Pulmonary artery endothelial cell (primary cell): Measurements from ENCODE around the gene APCDD1L. TPM values are rescaled to one million over a fixed set of nuclear protein-coding genes. Genes with fewer than 3 reads are reported as not detected.
"Not testable (repeated sequence)": the region's sequence is repeated elsewhere in the genome, so short reads cannot be mapped to it uniquely, and the experiment has no call there.

ENCODE experiments used
- DNase-seq: peaks from one replicate; pipeline ENCODE4 v3.0.0-alpha.2; 2011; ENCODE audit warnings: low read depth, low spot score
- total RNA-seq: library from RNA; depleted of rRNA; stranded (reverse); fragments of >200 nt; gene quantifications from 2 replicates; pipeline ENCODE4 v1.2.3, GENCODE V29; 2014

Gene APCDD1L
- total RNA-seq, 1 donor from 2014 or later: 0.26 TPM

DNA sequence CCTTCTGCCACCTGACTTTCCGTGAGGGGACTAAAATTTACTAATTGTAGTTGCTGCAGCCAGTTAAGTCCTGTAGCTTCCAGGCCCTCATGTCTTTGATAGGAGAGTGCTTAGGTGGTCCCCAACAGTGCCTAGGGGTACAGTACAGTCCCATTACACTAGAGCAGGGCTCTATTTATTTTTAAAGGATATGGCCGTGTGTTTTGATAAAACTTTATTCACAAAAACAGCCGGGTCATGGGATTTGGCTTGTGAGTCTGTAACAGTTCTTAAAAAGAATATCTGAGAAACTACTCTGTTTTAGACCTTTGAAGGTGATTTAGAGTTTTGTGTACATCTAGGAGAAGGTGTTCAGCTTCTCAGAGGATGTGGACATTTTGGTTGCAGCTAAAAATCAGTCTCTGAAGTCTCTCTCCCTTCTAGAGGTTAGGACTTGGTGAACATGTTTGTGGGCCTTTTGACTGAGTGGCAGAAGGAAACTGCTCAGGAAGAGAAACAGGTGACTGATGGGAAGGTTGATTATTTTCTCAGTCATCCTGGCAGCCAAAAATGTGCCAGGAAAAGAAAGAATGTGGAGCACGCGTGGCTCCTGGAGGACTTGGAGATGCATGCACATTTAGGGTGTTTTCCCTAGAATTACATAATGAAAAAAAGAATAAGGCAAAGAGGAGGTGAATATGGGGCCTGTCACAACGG, 68.8 kb downstream of the APCDD1L start:
- DNase-seq: no peak

DNA sequence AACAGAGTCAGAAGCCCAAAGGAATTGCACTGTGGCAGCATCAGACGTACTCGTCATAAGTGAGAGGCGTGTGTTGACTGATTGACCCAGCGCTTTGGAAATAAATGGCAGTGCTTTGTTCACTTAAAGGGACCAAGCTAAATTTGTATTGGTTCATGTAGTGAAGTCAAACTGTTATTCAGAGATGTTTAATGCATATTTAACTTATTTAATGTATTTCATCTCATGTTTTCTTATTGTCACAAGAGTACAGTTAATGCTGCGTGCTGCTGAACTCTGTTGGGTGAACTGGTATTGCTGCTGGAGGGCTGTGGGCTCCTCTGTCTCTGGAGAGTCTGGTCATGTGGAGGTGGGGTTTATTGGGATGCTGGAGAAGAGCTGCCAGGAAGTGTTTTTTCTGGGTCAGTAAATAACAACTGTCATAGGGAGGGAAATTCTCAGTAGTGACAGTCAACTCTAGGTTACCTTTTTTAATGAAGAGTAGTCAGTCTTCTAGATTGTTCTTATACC, 70.4 kb downstream of the APCDD1L start:
- no peak for DNase-seq

DNA sequence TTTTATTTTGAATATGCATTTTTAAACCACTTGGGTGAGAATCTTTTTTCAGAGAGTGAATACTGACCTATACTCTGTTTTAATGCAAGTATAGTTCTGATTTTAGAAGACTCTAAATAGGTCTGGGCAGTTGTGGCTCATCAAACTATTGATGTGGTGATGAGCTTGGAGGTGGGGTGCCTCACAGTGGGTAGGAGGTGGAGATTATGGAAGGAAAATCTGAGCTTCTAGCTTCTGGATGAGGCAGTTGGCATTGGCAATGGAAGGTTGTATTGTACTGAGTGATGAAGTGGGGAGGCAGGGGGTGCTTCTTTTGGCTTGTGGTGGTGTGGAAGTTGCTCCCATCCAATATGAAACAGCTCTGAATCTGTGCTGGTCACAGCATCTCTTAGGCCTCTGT, 73.5 kb downstream of the APCDD1L start:
- no peak for DNase-seq

DNA sequence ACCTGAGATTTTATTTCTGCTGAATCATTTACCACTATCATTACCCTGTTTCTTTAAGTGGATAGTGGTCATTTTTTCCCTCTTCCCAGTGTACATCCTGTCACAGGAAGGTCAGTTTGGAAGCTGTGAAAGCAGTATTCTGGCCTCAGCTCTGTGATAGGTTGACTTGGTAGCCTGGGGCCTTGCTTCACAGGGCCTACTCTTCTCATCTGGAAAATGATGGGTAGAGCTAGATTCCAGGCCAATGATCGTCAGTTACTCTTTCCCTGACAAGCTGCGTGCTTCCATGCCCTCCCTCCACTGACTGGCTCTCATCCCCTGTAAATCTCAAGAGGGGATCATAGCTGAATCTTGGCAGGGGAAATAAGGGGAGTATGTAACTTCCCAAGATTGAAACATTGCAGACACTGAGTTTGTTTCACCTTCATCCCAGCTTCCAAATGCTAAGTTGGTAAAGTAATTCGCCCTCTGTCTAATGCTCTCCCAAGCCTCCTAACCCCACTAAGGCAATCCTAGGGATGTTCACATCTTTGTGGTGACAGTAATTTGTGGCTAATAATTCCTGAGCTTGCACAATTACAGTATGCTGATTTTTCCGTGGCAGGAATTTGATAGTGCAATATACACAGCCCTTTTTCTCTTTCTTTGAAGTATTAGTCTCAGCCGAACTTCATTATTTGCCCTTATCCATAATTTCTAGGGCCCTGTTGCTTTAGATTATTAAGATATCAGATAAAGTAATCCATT, 75.0 kb downstream of the APCDD1L start:
- peak; percentile 27 for DNase-seq

DNA sequence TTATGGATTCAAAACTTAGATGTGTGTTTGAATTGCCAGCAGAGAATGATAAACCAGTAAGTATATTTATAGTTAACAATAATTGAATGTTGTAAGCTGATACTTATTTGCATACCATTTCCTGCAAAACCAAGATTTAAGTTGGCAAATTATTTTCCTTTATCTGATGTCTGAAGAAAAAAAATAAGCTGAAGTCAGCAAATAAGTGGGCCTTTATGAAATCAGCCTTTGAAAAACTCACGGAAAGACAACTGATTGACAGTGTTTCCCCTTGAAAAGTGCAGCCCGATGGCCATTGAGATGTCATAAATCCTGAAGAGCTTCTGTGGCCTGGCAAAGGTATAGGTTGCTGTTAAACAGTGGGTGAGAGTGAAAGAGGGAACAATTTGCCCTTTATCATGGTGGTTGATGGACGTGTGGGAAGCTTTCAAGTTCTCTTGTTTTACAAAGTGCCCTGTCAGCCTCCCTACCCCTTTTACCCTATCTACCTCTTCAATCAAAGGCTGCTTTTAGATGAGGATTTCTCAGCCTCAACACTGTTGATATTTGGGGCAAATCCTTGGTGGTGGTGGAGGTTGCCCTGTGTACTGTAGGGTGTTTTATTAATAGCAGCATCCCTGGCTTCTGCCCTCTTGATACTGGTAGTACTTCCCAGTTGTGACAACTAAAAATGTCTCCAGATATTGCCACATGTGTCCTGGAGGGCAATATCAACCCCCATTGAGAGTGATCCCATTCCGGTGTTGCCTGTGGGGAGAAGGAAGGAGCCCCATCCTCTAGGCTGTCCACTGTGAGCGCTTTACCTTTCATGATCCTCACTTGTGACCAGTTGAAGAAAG, 76.0 kb downstream of the APCDD1L start:
- no peak for DNase-seq

DNA sequence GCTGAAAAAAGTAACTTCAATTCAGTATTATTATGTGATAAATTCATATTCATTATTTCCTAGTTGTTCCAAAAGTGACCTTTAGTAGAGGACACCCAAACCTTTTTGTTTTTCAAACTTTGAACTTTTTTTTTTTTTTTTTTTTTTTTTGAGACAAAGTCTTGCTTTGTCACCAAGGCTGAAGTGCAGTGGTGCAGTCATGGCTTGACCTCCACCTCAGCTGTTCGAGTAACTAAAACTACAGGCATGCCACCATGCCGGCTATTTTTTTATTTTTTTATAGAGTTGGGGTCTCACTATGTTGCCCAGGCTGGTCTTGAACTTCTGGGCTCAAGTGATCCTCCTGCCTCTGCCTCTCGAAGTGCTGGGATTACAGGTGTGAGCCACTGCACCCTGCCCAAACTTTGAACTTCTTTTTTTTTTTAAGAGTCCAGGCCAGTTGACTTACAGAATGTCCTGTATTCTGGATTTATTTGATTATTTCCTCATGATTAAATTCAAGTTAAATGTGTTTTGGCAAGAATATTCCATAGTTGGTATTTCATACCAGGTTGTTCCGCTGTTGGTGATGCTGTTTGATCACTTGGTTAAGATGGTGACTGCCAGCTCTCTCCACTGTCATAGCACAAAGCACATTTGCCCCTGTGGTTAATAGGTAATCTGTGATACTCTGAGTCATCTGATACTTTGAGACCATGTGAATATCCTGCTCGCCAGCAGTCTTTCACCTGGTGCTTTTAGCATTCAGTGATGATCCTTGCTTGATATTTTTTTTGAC, 78.1 kb downstream of the APCDD1L start:
- no peak for DNase-seq

DNA sequence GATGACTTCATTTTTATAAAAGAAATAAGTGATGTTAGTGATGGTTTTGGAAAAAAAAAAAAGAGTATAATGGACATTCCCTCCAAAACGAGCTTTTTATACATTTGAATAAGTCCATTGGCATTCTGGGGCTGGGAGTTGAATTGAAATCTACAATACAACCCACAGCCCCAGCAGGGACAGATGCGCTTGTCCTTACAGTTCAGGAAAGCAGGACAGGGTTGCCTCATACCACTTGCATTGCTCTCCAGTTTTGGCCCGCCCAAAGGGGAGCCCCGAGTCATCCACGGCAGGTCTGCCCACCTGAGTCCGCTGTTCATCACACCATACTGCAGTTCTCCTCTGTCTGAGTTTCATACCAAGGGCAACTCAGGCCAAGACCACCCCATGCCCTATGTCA, 80.0 kb downstream of the APCDD1L start:
- DNase-seq: no peak

DNA sequence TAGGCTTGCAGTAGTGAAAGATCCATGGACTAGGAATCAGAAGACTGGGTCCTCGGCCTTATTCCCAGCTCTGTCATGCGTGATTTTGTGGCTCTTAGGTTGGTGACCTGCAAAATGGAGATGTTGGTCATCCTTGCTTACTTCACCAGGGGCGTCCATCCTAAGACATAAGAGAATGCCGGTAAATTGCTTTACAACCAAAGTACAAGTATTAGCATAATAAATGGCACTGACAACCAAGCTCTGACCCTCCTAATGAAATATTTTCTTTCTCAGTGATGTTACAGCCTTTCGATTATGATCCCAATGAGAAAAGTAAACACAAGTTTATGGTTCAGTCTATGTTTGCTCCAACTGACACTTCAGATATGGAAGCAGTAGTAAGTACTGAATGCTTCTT, 80.9 kb downstream of the APCDD1L start:
- no peak for DNase-seq

DNA sequence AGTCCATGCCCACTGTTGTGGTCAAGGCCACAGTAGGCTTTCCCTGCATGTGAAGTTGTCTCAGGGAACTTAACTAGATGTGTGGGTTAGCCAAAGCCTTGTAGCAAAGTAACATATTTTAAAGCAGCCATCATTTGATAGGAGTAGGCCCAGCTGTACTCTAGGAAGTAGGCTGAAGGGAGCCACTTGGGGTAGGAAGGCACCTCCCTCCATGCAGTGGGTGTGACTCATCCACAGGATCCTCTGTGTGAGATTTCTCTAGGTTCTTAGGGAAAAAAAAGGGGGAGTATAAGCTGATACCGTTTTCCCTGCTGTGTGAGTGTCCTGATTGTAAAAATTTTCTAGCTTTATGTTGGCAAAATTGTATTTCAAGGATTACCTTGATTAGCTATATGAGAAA, 81.4 kb downstream of the APCDD1L start:
- no peak for DNase-seq

DNA sequence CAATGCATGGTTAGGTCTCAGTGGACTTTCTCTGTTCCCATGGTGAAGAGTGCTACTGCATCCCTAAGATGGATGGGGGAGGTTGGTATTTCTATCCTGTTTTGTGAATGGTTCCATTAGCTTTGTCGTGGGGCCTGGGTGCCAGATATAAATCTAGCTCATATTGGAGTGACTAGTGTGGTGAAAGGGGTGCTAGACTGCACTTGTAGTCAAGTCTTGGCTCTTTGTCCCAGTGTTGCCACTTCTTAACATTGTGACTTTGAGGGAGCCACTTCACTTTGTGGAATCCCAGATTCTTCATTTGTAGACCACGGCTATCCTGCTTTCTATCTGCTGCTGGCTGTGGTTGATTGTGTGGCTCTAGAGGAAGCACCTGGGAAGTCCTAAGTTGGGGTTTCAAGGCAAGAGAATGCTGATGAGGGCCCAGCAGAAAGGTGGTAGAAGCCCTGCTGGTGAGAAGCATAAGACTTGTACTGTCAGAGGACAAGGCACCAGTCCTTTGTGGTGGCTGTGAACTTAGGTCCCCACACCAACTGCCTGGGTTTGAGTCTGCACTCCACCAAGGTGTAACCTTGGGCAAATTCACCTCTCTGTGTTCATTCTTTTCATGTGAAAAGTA, 82.1 kb downstream of the APCDD1L start:
- DNase-seq: no peak

DNA sequence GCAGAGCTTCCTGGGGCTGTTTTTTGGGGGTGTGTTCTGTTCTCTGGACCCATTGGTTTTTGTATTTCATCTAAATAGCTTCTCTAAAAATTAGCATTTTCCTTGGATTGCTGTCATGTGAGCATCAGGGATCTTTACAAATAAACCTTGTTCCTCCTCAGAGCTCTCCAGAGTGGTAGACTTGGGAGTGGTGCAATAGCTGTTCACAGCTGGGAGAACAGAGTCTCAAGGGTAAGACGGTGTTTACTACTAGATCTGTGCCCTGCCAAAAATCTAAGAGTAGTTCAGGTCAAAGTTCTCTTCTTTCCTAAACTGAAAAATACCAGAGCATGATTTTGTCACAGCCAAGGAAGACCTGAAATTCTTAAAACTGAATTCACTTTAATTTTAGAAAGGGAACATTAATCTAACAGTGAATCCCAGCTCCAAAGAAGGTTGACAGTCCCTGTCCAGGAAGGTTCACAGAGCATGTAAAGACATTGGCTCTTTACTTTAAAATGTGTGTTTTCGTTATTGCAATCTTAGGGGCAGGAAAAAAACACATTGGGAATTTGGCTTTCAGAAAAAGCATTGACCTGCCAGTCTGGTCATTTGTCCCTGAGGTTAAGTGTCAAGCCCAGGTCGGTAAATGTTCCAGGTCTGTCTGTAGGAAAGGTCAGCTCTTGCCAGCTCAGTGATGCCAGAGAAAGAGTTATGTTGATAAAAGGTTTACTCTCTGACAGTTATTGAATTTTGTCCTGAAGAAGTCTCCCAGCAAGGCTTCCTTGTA, 82.8 kb downstream of the APCDD1L start:
- no peak for DNase-seq

DNA sequence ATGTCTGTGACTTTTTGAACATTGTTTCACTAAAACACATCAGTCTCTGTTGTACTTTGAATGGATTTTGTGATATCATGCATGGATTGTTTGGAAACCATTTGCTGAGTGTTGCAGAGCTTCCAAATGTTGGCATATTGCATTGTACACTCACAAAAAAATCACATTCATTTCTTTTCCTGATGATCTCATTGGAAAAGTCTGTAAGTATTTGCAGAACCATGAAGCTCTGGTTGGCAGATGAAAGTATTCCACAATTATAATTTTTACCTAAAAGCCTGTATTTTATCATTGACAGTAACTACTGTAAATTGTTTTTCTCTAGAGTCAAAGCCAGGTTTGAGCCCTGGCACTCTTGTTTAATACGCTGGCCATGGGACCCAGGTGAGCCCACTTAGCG, 84.1 kb downstream of the APCDD1L start:
- DNase-seq: no peak

DNA sequence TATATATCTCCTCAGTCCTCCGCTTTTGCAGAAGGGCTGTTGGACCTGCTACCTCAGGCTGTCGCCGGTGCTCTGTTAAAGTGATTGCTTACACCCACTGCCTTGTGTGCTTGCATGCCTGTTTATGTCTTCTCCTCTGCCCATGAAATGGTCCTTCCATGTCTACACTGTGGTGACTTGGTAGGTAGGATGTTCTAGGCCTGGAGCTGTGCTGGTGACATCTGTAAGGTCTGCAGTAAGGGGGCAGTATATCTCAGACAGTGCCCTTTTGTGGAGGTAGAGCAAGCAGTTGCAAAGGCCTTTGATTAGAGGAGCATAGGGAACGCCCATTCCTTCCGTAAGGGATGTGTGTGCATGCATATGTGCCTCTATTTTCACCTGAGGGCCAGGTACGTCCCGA, 85.9 kb downstream of the APCDD1L start:
- DNase-seq: no peak

DNA sequence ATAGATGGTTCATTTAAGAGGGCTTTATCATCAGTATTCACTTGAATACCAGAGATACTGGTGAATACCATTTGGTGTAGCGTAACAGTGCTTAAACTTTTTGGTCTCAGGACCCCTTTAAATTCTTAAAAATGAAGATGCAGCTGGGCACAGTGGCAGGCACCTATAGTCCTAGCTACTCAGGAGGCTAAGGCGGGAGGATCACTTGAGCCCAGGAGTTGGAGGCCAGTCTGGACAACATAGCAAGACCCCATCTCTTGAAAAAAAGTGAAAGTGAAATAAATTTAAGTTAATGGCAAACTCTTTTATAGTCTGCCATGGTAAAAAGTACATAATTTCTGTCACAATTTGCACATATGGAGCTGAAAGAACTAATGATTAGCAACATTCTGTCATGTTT, 86.8 kb downstream of the APCDD1L start:
- no peak for DNase-seq

DNA sequence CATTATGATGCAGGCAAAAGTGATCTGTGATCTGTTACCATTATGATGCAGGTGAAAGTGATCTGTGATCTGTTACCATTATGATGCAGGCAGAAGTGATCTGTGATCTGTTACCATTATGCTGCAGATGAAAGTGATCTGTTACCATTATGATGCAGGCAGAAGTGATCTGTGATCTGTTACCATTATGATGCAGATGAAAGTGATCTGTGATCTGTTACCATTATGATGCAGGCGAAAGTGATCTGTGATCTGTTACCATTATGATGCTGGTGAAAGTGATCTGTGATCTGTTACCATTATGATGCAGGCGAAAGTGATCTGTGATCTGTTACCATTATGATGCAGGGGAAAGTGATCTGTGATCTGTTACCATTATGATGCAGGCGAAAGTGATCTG, 87.6 kb downstream of the APCDD1L start:
- not testable (repeated sequence) for DNase-seq

DNA sequence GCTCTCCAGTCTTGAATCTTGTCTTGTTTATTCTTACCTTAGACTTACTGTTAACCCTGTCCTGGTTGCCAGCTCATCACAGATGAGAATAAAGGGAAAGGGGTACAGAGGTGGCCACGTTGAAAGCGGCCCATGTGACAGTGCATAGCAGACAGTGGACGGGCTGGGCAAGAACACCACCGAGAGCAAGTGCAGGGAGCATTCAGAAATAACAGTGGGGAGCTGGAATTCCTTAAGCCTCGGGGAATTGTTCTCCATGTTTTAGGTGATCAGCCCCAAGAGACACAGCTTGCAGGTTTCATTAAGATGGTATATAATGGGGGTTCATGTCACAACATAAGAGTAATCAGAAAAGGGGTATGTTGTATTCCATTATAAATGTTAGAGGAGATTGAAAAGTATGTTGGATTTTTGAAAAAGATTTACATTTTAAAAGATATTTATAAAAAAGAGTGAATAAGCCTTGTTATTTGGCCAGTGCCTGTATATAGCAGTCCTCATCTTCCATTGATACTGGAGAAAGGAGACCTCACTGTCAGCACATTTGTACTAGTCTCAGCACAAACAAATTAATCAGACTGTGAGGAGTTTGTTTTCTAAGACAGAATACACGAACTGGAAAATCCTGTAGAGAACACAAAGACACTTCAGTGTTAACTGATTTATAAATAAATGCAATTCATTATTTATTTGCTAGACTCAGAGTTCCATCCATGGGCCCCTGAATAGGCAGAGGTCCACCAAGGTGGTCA, 90.8 kb downstream of the APCDD1L start:
- DNase-seq: no peak

DNA sequence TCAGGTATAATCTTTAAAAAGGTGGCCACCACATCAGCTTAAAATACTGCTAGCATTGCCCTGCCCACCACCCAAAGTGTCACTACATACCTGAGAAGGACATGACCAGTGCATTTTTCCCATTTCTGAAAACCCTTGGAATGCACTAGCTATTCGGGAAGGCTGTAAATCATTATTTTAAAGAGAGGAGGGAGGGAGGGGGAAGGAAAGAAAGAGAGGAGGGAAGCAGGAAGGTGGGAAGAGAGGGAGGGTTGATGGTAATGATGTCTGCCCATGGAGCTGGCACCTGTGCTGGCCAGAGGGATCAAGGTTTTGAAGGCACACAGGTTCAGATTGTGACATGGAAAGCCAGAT, 93.7 kb downstream of the APCDD1L start:
- no peak for DNase-seq

DNA sequence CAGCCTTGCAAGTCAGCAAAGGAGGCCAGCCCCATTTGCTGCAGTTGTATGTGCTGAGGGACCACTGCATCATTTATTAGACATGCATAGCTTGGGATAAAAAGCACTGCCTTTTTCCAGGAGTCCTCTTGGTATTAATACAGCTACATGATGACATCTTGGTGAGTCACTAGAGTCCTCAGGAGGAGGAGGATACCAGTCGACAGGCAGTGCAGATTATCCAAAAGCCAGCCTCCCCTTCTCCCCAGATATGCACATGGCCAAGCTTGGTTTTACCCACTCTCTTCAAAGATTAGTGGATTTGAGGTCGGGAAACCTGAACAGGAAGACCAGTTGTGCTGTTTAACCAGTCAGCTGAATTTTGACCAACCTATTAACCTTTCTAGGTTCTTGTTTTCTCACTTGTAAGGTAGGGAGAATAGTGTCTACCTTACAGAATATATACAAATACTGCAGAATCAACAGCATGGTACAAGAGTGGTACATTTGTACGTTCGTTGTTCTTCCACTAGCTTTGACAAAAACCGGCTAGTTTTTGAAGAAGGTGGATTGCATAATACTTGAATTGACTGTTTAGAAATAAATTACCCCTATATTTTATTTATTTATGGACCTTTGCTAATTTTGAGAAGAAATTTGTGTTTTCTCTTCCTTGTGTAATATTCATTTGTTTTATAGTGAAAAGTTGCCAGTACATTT, 94.3 kb downstream of the APCDD1L start:
- no peak for DNase-seq
